DND-41 (cell line): ENCODE results near the gene WDR59.
A peak's percentile ranks its signal among the peaks of the same experiment; 100 is the strongest.

Experiments used
- ATAC-seq: fragments of 200-7000 bp; cut with Tn5 transposase; 3 replicates; pipeline ENCODE4 v1.9.1; 2021; ENCODE audit warnings: low read depth; ENCODE audit not compliant: insufficient read depth
- DNase-seq: peaks from one replicate; pipeline ENCODE4 v3.0.0-alpha.2; 2020
- H2AFZ ChIP-seq: 2 replicates; pipeline ENCODE4 v1.6.0; 2012; ENCODE audit warnings: low read depth, low read length
- H3K27ac ChIP-seq: 2 replicates; pipeline ENCODE4 v1.5.1; 2012; ENCODE audit warnings: low read length, inconsistent platforms
- H3K27me3 ChIP-seq: fragments of 200-600 bp; sonication (generic); 2 replicates; pipeline ENCODE4 v1.6.0; 2012; ENCODE audit warnings: low read length, mild to moderate bottlenecking, inconsistent platforms; ENCODE audit not compliant: insufficient read depth, poor library complexity
- H3K36me3 ChIP-seq: 2 replicates; pipeline ENCODE4 v1.5.1; 2012; ENCODE audit warnings: low read length, inconsistent platforms; ENCODE audit not compliant: insufficient read depth
- H3K4me1 ChIP-seq: 2 replicates; pipeline ENCODE4 v1.5.1; 2012; ENCODE audit warnings: mild to moderate bottlenecking, low read length; ENCODE audit not compliant: insufficient read depth
- H3K4me2 ChIP-seq: 2 replicates; pipeline ENCODE4 v1.6.0; 2012; ENCODE audit warnings: mild to moderate bottlenecking, moderate library complexity, low read length, inconsistent platforms; ENCODE audit not compliant: insufficient read depth
- H3K4me3 ChIP-seq, 2 experiments: fragments of 200-600 bp in 1 of 2; shearing (Covaris generic) in 1 of 2; 2 replicates each; pipeline ENCODE4 v1.5.1; 2012 to 2016; ENCODE audit warnings: inconsistent platforms in 2 of 2, low read length in 2 of 2, mild to moderate bottlenecking in 2 of 2, low read depth in 1 of 2, moderate library complexity in 1 of 2
- H3K79me2 ChIP-seq: 2 replicates; pipeline ENCODE4 v1.6.0; 2012; ENCODE audit warnings: low read length, inconsistent platforms; ENCODE audit not compliant: insufficient read depth
- H3K9ac ChIP-seq: 2 replicates; pipeline ENCODE4 v1.6.0; 2012; ENCODE audit warnings: low read depth, mild to moderate bottlenecking, inconsistent platforms, low read length, moderate library complexity
- H3K9me3 ChIP-seq: 2 replicates; pipeline ENCODE4 v1.5.1; 2012; ENCODE audit warnings: low read length, moderate library complexity, mild to moderate bottlenecking, inconsistent platforms; ENCODE audit not compliant: insufficient read depth, severe bottlenecking
- H4K20me1 ChIP-seq: 2 replicates; pipeline ENCODE4 v1.6.0; 2012; ENCODE audit warnings: low read length; ENCODE audit not compliant: insufficient read depth
- CTCF ChIP-seq: IDR thresholded peaks from 2 replicates; pipeline ENCODE4 v1.5.1; 2012; ENCODE audit warnings: borderline replicate concordance, low read length, moderate library complexity, mild to moderate bottlenecking; ENCODE audit not compliant: poor library complexity, severe bottlenecking; ENCODE audit errors: extremely low read depth
- EZH2 ChIP-seq: IDR thresholded peaks from 3 replicates; pipeline ENCODE4 v1.6.1; 2012; ENCODE audit warnings: borderline replicate concordance, low read depth, mild to moderate bottlenecking, moderate library complexity, low read length, inconsistent platforms; ENCODE audit not compliant: severe bottlenecking

Gene WDR59

GRCh38 chr16:74872302-74872701 lies 112.6 kb downstream of the WDR59 start:
- Histone ChIP-seq H3K36me3 (peaks cover 36% of the 10 kb centered on the region), H3K79me2 (no peaks in the 10 kb centered on the region), H3K4me1 (no peaks in the 10 kb centered on the region), H3K4me2 (no peak overlapping the region), H3K27me3 (no peaks in the 10 kb centered on the region), H3K4me3 (no peak overlapping the region), H3K9ac (no peak overlapping the region), H3K27ac (no peak overlapping the region), H4K20me1 (no peaks in the 10 kb centered on the region), H2AFZ (no peak overlapping the region), H3K9me3 (no peaks in the 10 kb centered on the region)
- TF ChIP-seq CTCF = no peak
- TF ChIP-seq EZH2 = no peak
- ATAC-seq = no peak
- no peak for DNase-seq

GRCh38 chr16:74871608-74872007 lies 113.3 kb downstream of the WDR59 start:
- Histone ChIP-seq H3K4me3 (no peak overlapping the region), H3K9me3 (no peaks in the 10 kb centered on the region), H3K4me2 (no peak overlapping the region), H2AFZ (no peak overlapping the region), H3K79me2 (no peaks in the 10 kb centered on the region), H3K36me3 (peaks cover 33% of the 10 kb centered on the region), H3K27ac (no peak overlapping the region), H3K27me3 (no peaks in the 10 kb centered on the region), H3K4me1 (no peaks in the 10 kb centered on the region), H3K9ac (no peak overlapping the region), H4K20me1 (no peaks in the 10 kb centered on the region)
- DNase-seq = no peak
- ATAC-seq = no peak
- no peak for TF ChIP-seq EZH2

GRCh38 chr16:74868501-74868900 lies 116.4 kb downstream of the WDR59 start:
- Histone ChIP-seq H3K36me3 (peaks cover 10% of the 10 kb centered on the region; the same call in 1 of the 2 replicates), H3K27me3 (no peaks in the 10 kb centered on the region), H3K27ac (no peak overlapping the region), H3K9me3 (no peaks in the 10 kb centered on the region), H3K4me2 (no peak overlapping the region), H3K79me2 (no peaks in the 10 kb centered on the region), H3K4me1 (no peaks in the 10 kb centered on the region), H3K9ac (no peak overlapping the region), H4K20me1 (no peaks in the 10 kb centered on the region), H3K4me3 (no peak overlapping the region), H2AFZ (no peak overlapping the region)
- ATAC-seq (peak; percentile 64), DNase-seq (no peak)
- TF ChIP-seq EZH2 (no peak), CTCF (no peak)

- H2AFZ ChIP-seq = no peak overlapping the region
- no peak overlapping the region for H3K27ac ChIP-seq
Observed at GRCh38 chr16:74868035-74868434, 116.9 kb downstream of the WDR59 start.

More at GRCh38 chr16:74868035-74868434, 116.9 kb downstream of the WDR59 start:
- no peaks in the 10 kb centered on the region for H4K20me1 ChIP-seq
- H3K79me2 ChIP-seq = no peaks in the 10 kb centered on the region
- ATAC-seq (no peak), DNase-seq (no peak)
- peaks cover 6% of the 10 kb centered on the region; the same call in 1 of the 2 replicates for H3K36me3 ChIP-seq
- no peaks in the 10 kb centered on the region for H3K4me1 ChIP-seq
- TF ChIP-seq EZH2 (no peak), CTCF (no peak)
- H3K4me2 ChIP-seq = no peak overlapping the region
- H3K9me3 ChIP-seq = no peaks in the 10 kb centered on the region
- no peak overlapping the region for H3K4me3 ChIP-seq
- no peaks in the 10 kb centered on the region for H3K27me3 ChIP-seq
- H3K9ac ChIP-seq = no peak overlapping the region
